Measurements from ENCODE around the gene TAS2R42.
A peak's percentile ranks its signal among the peaks of the same experiment; 100 is the strongest.

The TAS2R42 gene

GRCh38 chr12:11186837-11187236 is at the start of gene TAS2R42:
TAS2R42 (minus strand) TSS chr12:11186937; CDS start chr12:11186937, 0 bp downstream.
- no peak for DNase-seq

GRCh38 chr12:11233532-11233931 is 46.8 kb upstream of the TAS2R42 start:
- no peak for DNase-seq

GRCh38 chr12:11228296-11228879 is 41.7 kb upstream of the TAS2R42 start:
- peak; percentile 88 for DNase-seq

- DNase-seq, result no peak
Observed at GRCh38 chr12:11227373-11227772, 40.6 kb upstream of the TAS2R42 start.

- DNase-seq, result peak; percentile 62
Observed at GRCh38 chr12:11209113-11209512, 22.4 kb upstream of the TAS2R42 start.

- no peak for DNase-seq
Observed at GRCh38 chr12:11204173-11204572, 17.4 kb upstream of the TAS2R42 start.

GRCh38 chr12:11202811-11203210 is 16.1 kb upstream of the TAS2R42 start:
- no peak for DNase-seq

- DNase-seq, result no peak
Observed at GRCh38 chr12:11183011-11183410, 3.7 kb downstream of the TAS2R42 start.

GRCh38 chr12:11182529-11182928 is 4.2 kb downstream of the TAS2R42 start:
- no peak for DNase-seq

GRCh38 chr12:11178250-11178649 is 8.5 kb downstream of the TAS2R42 start:
- DNase-seq, result no peak

- DNase-seq, result no peak
Observed at GRCh38 chr12:11174022-11174421, 12.7 kb downstream of the TAS2R42 start.

- DNase-seq, result no peak
Observed at GRCh38 chr12:11171969-11172675, 14.6 kb downstream of the TAS2R42 start.

- DNase-seq, result peak; percentile 98
Observed at GRCh38 chr12:11171145-11171968, 15.4 kb downstream of the TAS2R42 start, which contains the start of gene SMIM10L1. SMIM10L1 (plus strand) TSS chr12:11171194; CDS start chr12:11171357, 163 bp downstream.

GRCh38 chr12:11170810-11171144 is 16.0 kb downstream of the TAS2R42 start:
- no peak for DNase-seq

GRCh38 chr12:11166300-11166699 is 20.4 kb downstream of the TAS2R42 start:
- DNase-seq, result no peak

- no peak for DNase-seq
Observed at GRCh38 chr12:11164384-11164783, 22.4 kb downstream of the TAS2R42 start.

GRCh38 chr12:11162502-11162901 is 24.2 kb downstream of the TAS2R42 start:
- DNase-seq, result no peak

GRCh38 chr12:11158885-11159444 is 27.8 kb downstream of the TAS2R42 start:
- no peak for DNase-seq

GRCh38 chr12:11154400-11154925 is 32.3 kb downstream of the TAS2R42 start:
- DNase-seq, result no peak

- DNase-seq, result no peak
Observed at GRCh38 chr12:11152725-11153124, 34.0 kb downstream of the TAS2R42 start.

- DNase-seq, result no peak
Observed at GRCh38 chr12:11150832-11151231, 35.9 kb downstream of the TAS2R42 start.

GRCh38 chr12:11147420-11147819 is 39.3 kb downstream of the TAS2R42 start:
- DNase-seq, result no peak

- DNase-seq, result no peak
Observed at GRCh38 chr12:11144297-11144696, 42.4 kb downstream of the TAS2R42 start.

All from islet precursor cell (in vitro differentiated cells).